Inferior parietal cortex (tissue), 1 donor: ENCODE data around the gene DCUN1D2.

Experiments used
- DNase-seq: peaks from one replicate; pipeline ENCODE4 v3.0.0-alpha.2; 2016; ENCODE audit errors: extremely low spot score

DCUN1D2 gene

DNA sequence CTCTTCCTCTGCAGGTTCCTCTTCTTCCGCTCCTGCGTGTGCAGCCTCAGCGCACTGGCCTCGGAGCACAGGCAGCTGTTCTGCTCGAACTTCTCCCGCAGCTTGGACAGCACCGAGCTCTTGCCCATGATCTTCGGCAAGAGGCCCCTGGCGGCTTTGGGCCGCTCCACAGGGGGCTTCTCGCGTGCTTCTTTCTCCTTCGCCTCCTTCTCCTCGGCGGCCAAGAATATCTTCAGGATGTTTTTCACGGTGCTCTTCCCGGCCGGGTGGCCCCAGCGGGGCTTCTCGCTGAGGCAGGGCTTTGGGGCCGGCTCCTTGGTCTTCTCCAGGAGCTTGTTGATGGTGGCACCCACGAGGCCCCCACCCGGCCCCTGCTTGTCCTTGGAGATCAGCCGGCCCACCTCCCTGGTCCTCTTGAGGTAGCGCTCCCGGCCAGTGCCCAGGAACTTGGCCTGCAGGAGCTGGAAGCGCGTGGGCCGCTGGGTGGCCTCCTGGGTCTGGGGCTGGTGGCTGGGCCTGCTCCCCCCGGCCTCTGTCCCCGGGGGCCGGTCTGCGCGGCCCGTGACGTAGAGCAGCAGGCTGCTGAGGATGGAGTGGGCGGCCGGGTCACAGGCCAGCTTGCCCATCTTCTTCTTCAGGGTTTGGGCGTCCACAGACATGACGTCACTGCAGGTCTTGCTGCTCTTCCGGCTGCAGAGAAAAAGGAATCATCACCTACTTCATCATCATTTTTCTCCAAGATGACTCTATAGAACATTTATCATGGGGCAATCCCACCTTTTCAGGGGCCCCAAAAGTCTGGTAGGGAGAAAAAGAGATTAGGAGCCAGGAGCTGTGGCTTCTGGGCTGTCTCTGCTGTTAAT lies 82.7 kb downstream of the DCUN1D2 start:
- DNase-seq: no peak

DNA sequence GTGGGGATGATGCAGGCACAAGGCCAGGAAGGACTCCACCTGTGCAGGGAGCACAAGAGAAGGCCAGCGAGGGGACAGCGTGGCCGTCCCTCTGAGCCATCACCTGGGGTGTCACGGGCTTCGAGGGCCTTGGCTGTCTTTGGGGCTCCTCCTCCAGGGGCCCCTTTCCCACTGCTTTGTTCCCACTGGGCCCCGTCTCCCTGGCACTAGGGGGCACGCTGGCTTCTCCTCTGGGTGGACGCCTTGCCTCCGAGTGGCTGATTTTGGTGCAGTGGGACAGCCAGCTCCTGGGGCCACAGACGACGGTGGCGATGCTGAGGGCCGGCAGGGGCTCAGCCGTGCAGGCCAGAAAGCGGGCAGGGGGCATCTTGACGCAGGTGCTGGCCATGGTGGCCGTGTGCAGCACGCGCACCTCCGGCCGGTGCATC lies 83.4 kb downstream of the DCUN1D2 start:
- DNase-seq: no peak

DNA sequence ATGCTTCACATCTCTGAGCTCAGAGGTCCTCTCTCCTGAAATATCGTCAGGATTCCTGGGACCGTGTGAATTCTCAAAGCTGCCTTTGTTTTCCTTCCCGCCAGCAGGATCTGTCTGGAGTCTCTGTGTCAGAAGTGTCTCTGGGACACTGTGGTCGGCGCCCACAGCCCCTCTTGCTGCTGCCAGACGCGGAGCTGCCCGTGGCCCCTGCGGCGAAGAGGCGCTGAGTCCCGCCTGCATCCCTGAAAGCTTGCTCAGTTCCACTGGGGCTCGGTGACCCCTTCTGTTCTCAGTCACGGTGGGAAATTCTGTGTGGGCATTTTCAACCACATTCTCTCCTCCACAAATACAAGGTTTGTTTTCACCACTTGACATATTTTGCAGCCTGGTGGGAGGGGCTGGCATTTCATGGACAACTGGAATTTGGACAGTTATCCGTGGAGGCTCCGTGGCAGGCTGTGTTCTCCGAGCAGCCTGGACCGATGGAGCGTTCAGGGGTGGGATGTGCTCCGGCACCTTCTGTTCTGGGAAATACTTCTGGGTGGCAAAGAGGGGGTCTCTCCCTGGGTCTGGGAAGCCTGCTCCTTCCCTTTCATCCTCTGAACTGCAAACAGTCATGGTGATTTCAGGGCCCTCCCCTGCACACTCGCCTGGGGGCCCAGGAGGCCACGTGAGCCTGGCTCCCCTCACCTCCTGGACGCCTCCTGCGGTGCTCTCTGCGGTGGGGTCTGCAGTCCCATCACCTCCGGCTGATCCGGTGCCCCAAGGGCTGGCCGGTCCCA lies 84.0 kb downstream of the DCUN1D2 start:
- no peak for DNase-seq
